HG03139 (cell line): ENCODE results near the gene GNG14.
"Not testable (repeated sequence)": the region's sequence is repeated elsewhere in the genome, so short reads cannot be mapped to it uniquely, and the experiment has no call there.

Experiments used
- ATAC-seq: cut with Tn5 transposase; IDR thresholded peaks from one replicate; pipeline ENCODE4 v1.9.1; 2021; ENCODE audit not compliant: unreplicated experiment

Gene GNG14

DNA sequence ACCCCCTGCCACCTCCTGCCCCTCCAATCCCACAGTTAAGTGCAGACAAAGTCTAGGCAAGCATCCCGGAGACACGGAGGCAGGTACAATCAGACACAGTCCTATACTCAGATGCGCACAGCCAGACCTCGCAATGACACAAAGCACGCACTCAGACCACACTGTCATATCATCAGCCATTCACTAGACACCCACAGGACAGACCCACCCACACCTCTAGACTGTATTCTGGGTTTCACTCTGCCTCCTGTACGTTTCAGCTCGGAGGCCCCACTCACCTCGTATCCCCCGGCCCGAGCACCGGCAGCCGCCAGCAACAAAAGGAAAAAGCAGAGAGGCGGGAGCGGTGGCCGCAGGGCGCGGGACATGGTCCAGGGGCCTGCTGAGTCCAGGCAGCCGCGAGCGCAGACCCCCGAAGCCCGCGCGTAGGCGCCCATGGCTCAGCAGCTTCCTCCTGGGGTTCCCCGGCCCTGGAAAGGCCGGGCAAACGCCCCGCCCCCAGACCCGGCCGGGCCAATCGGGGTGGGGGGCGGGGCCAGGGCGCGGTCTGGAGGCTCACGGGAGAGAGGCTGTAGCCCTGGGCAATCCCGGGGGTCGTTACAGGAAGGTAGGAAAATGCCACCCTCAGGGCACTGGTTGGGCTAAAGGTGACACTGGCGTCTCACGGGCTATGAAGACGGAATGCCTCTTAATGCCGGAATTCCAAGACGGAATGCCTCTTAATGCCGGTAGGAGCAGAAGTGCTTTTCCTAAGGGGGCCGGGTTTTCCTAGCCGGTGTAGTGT lies 21.3 kb upstream of the GNG14 start, which contains the start of the genes MAN2B1 and WDR83:
Gene MAN2B1 (minus strand): TSS at position 478 of the 784 bp plus-strand sequence. CDS start 41 bp downstream, at position 437.
Gene WDR83 (plus strand): TSS at position 543 of the 784 bp plus-strand sequence. CDS start 2,984 bp downstream, outside the sequence.
- ATAC-seq: no peak

DNA sequence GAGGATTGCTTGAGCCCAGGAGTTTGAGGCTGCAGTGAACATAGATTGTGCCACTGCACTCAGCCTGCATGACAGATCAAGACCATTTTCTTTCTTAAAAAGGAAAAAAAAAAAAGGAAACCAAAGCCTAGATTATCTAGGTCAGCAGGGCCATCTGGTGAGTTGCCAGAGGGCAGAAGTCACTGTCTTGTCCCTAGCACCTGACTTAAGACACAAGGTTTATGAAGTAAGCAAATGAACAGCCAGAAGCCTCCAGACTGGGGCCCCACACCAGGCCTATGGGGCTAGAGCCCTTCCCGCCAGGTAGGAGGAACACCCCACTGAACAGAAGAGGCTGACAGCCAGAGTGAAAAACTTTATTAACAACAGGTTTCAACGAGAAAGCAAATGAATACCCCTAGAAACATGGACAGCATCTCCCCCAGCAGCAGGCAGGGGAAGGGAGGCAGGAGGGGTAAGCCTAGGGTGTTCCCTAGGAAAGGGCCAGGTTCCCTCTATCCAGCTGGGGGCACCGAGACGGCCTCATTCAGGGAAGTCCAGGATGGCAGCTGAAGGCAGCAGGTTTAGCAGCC lies 20.0 kb upstream of the GNG14 start:
- ATAC-seq: no peak

DNA sequence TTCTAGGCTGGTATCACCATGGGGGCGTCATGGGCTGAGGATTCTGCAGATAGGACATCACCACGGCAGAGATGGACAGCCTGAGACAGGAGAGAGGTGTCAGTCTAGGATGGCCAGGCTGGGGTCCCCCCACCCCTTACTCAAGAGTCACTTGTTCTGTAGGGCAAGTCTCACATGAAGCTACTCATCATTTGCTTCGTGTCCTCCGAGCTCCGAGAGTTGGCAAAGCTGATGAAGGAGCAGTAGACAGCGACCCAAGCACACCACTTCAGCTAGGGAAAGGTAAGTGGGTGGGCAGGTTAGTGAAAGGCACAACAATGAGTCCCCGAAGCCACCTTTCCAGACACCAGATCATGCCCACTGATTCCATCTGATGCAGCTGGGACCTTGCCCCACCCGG lies 19.5 kb upstream of the GNG14 start:
- no peak for ATAC-seq

DNA sequence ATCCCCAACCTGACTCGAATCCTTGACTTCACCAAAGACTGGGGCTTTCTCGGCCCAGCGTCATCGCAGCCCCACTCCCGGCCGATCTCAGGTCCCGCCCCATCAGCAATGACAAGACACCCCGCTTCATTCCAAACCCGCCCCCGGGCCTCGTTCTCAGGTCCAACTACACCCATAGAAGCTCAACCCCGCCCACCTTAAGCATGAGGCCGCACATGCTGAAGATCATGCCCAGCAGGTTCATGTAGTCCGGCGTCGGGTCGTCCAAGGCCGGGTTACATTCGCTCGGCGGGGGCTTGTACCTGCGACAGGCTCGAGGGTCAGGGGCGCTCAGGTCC lies 18.9 kb upstream of the GNG14 start:
- no peak for ATAC-seq

DNA sequence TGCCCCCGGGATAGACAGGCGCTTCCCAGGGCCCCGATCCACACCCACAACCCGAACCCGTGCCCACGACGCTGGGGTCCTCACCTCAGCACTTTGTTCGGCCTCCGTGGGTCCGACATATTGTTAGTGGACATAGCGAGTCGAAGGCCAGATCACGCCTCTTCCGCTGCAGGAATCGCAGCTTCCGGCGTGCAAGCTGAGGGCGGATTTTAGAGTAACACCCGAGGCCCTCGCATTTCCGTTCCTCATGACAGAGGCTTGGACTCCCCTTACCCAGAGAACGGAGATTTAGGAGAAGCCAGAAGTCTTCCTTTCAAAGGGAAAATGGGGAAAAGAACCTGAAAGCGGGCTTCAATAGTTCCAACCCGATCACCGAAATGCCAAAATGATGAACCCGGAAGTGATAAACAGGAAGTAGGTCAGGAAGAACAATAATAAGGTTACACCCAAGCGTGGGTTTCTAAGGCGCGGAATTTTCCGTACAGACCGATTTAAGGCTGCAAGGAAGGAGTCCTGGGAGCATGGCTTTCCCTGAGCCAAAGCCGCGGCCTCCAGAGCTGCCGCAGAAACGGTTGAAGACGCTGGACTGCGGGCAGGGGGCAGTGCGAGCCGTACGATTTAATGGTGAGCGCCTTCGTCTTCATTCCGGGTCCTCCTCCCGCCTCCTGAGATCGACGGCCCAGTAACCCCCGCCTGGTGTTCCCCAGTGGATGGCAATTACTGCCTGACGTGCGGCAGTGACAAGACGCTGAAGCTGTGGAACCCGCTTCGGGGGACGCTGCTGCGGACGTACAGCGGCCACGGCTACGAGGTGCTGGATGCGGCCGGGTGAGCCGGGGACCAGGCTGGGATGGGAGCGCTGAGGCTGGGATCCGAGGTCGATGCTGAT lies 18.3 kb upstream of the GNG14 start:
- ATAC-seq: no peak

DNA sequence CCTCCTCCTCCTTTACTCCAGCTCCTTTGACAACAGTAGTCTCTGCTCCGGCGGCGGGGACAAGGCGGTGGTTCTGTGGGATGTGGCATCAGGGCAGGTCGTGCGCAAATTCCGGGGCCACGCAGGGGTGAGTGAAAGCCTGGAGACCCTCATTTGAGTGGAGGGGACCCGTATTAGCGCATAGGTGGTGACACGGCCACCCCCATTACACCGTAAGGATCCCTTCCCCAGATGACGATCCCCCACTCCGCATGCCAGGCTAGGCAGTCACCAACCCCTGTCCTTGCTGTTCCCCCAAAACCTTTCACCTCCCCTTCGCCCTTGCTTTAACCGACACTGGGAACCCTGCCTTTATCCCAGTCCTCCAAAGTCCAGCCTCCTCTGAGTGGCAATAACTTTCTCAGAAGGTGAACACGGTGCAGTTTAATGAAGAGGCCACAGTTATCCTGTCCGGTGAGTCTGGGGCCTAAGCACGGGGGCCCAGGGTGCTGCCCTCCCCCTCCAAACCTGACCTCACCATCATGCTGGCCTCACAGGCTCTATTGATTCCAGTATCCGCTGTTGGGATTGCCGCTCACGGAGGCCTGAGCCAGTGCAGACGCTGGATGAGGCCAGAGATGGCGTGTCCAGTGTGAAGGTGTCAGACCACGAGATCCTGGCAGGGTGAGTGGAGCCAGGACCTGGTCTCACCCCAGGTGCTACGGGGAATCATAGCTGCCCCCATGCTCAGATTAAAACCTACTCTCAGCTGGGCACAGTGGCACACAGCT lies 17.5 kb upstream of the GNG14 start:
- no peak for ATAC-seq

DNA sequence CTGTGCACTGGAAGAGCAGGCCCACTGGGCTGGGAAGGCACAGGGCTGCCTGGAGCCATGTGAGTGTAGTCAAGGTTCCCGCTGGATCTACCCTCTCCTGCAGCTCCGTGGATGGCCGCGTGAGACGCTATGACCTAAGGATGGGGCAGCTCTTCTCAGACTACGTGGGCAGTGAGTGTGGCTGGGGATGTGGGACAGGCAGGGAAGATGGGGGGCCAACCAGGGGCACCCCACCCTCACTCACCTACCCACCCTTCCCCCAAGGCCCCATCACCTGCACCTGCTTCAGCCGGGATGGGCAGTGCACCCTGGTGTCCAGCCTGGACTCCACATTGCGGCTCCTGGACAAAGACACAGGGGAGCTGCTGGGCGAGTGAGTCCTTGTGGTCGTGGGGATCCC lies 15.1 kb upstream of the GNG14 start:
- no peak for ATAC-seq

DNA sequence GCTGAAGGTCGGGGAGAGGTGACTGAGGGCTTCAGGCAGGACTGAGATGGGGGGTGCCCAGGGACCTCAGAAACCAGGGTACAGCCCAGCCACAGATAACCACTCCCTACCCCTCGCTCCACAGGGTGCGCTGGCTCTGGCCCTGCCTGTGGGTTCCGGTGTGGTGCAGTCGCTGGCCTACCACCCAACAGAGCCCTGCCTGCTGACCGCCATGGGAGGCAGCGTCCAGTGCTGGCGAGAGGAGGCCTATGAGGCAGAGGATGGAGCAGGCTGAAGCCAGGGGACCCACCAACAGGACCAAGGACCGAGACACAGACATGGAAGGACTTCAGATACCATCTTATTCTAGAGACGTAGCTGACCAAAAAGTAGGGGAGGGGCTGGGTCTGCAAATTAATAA lies 12.4 kb upstream of the GNG14 start:
- no peak for ATAC-seq

DNA sequence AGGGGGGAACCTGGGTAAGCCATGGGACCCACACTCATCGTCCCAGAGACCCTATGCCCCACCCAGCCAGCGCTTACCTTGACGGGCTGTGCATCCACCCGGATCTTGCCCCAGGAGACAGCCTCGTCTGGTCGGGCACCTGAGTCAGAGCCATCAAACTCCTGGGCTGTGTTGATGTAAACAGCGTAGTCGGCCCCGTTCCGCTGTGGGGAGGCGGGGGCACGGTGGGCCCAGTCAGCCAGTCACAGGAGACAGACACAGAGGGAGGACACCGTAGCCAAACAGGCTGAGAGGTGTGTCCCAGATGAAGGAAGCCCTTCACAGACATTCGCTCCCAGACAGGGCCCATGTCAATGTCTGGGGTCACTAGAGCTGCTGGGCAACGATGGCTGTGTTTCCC lies 11.9 kb upstream of the GNG14 start:
- ATAC-seq: no peak

DNA sequence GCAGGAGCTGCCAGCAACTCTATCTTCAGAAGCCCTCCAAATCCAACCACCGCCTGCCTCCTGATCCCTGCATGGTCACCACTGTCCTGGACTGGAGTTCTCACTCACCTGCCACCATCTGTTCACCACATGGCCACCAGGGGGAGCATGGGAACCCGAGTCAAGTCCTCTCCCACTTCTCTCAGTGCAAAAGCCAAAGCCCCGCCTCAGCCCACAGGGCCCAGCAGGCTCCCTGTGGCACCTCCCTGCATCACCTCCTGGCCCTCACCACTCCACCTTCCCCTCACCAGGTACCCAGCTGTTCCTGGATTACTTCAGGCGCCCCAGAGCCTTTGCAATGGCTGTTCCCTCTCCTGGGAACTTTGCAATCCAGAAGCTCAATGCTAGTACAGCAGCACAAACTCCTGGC lies 11.4 kb upstream of the GNG14 start:
- ATAC-seq: no peak

DNA sequence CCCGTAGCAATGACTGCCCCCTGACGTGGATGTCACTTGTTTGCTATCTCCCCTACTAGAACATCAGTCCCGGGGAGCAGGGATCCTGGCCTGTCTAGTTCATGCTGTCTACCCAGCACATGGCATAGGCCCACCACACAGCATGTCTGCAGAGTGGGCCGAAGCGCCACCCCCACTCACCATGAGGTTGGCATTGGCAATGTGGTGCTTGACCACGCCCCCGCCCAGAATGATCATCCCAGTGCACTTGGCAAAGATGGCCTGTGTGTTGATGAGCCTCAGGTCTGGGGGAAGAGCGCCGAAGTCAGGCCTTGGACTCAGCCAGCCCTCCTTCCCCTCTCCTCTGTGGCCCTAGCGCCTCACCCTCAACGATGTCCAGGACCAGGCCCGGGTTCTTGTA lies 10.9 kb upstream of the GNG14 start:
- no peak for ATAC-seq

DNA sequence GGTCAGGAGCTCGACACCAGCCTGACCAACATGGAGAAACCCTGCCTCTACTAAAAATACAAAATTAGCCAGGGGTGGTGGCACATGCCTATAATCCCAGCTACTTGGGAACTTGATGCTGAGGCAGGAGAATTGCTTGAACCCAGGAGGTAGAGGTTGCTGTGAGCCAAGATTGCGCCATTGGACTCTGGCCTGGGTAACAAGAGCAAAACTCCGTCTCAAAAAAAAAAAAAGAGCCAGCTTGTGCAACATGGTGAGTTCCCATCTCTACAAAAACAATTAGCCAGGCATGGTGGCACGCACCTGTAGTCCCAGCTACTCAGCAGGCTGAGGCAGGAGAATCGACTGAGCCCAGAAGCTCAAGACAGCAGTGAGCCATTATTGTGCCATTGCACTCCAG lies 9.8 kb upstream of the GNG14 start:
- ATAC-seq: not testable (repeated sequence)

DNA sequence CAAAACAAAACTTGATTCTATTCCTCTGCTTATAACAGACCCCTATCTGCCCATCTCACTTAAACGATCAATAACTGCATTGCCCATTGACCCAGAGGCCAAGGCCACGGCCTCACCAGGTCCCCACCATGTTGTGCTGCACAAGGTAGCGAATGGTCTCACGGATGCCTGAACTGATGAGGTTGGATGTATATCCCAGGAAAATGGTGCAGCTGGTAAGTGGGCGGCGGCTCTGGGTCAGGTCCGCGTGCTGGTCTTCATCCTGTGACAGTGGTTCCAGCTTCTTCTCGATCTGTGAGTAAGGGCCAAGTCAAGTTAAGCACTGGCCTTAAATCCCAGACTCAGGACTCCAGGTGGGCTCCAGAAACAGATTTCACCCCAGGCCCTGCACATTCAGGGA lies 7.8 kb upstream of the GNG14 start:
- no peak for ATAC-seq

DNA sequence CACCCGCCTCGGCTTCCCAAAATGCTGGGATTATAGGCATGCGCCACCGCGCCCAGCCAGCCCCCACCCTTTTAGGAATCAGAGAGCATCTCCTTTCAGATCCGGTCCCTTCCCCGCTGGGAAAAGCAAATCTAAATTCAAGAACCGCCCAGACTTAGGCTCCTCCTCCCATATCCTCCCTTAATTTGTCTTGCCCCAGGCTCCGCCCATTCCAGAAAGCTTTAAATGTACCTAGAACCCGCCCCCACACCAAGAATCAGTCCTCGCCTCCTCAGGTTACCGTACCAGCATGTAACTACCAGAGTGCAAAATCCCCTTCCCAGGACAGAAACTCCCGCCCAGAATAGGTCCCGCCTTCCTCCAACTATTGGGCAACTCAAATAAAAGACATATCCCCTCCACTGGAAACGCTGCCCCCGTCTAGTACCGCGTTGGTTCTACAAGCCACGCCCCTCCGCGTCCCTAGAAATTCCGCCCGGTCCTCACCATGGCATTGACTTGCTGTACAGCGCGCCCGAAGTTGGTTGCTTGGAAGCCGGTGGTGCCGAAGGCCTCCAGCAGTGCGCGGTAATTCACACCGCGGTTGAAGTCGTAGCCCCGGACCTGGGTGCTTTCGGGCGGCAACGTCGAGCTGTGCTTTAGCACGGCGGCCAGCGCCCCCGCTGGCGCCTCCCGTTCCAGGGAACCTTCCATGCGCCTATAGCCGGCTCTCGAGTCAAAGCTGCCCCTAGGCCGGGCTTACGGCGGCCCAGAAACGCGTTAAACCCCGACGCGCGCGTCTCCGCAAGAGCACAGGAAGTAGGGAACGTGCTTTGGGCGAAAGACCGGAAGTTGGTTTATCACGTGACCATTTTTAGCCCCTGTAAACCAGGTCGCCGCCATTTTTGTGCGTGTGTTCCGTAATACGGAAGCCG lies 6.5 kb upstream of the GNG14 start, which contains the start of gene DHPS:
Gene DHPS (minus strand): TSS at position 807 of the 914 bp plus-strand sequence. CDS start 114 bp downstream, at position 693.
- ATAC-seq: peak; percentile 58

DNA sequence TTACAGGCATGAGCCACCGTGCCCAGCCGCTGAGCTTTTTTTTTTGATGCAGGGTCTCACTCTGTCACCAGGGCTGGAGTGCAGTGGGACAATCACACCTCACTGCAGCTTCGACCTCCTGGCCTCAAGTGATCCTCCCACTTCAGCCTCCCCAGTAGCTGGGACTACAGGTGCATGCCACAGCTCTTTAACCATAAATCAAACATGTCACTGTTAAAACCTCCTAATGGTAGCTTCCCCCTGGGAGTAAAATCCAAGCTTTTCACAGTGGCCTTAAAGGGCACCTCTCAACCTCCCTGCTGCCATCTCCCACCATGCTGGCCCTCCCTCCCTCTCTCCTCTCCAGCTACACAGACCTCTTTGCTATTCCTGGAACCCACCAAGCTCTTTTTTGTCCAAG lies 2.0 kb upstream of the GNG14 start:
- no peak for ATAC-seq

DNA sequence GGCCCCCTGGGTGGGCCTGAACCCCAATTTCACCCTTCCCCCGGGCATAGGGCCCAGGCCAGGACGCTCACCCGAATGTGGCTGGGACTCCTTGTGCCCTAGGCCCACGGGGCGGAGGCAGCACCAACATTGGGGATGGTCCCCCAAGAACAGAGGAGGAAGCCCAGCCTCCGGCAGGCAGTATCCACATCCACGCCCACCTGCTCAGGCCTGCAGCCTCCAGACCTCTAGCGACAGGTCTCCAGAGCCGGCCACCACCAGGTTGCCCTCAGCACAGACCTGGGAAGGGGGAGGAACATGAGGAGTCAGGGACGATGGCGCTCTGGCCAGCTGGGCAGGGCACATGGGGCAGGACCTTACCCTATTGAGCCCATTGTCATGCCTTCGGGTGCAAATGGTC lies 1.2 kb downstream of the GNG14 start:
- no peak for ATAC-seq

DNA sequence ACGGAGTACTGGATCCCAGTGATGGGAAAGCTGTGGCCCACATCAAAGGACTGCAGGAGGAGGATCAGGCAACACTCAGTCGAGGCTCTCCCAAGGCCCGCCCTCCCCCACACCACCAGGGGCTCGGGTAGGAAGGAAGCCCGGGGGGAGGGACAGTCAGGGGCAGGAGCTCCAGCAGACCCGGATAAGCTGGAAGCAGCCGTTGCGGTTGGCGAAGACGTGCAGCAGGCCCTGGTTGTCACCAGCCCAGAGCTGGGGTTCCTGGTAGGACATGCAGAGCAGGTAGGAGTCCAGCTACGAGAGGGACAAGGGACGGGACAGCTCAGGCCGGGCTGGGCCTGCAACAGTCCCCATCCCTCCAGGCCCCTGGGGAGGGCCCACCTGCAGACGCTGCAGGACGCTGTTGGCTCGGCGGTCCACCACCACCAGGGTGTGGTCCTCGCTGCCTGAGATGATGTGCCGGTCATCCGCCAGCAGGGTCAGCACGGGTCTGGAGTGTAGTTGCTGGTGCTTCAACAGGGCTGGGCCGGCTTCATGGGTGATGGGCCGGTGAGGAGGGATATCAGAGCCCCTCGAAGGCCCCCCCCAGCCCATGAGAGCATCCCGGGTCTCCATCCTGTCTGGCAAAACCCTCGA lies 1.9 kb downstream of the GNG14 start:
- ATAC-seq: no peak

DNA sequence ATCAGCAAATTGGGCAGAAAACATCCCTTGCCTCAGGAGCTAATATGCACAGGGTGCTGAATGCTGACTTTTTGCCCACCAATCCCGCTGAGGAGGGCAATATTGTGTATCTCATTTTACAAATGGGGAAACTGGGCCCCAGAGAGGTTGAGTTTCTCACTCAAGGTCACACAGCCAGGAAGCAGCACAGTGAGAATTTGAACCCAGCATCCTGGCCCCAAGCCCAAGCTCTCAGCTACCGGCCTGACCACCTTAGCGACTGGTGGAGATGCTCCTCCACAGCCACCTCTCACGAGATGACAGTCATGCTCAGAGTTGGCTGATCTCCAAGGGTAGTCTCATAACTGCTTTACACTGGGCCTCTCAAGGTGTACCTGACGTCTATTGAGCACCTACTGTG lies 5.2 kb downstream of the GNG14 start:
- no peak for ATAC-seq

DNA sequence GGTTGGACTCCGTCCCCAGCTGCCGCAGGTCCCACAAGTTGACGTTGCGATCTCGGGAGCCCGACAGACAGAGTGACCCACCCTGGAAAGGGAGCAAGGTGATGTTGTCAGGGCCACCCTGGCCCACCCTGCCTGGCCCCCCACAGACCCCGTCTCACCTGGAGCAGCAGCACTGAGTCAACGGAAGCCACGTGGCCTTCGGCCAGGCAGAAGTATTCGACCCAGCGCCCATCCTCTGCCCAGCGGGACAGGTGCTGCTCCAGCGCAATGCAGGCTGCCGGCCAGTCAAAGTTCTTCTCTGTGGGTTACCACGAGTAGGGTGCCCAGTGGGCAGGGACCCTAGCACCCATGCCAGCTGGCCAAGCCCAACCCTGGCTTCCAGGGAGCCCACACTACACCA lies 6.8 kb downstream of the GNG14 start:
- ATAC-seq: no peak
